ENCODE results near the gene ZC3H7A. TPM values are rescaled to one million over a fixed set of nuclear protein-coding genes. Genes with fewer than 3 reads are reported as not detected.

The ZC3H7A gene
- total and polyA plus RNA-seq, 2 of the 13 experiments (the other 11 are each of a cell fraction or from before 2014, with no cell fraction given), result 29.2 to 36.8 TPM

DNA sequence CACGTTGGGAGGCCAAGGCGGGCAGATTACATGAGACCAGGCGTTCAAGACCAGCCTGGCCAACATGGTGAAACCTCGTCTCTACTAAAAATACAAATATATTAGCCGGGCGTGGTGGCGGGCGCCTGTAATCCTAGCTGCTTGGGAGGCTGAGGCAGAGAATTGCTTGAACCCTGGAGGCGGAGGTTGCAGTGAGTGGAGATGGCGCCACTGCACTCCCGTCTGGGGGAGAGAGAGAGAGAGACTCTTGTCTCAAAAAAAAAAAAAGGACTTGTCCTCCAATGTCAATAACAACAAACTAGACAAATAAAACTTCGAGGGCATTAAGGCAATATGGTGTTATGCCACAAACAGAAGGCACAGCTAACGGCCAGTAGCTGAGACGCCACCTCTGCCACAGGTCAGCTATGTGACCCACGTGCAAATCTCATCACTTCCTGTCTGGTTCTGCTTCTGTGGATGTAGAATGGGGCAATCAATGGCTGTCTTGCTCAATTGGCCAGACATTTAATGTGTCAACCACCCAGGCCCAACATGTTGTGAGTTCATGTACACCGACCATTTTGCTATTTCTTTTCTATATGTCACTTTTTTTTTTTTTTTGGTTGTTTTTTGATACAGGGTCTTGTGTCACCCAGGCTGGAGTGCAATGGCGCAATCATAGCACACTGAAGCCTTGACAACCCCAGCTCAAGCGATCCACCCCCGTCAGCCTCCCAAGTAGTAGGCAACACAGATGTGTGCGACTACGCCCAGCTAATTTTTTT, 53.6 kb downstream of the ZC3H7A start (continued):
- no peak for TF ChIP-seq HNRNPH1 (optimal IDR thresholded peaks at IDR 0.05; ENCODE audit: low read depth, low read length)
- TF ChIP-seq, protein P1, sequence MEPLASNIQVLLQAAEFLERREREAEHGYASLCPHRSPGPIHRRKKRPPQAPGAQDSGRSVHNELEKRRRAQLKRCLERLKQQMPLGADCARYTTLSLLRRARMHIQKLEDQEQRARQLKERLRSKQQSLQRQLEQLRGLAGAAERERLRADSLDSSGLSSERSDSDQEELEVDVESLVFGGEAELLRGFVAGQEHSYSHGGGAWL (CRISPR knock-in tag; IDR thresholded peaks at IDR 0.05), result peak; percentile 61
- TF ChIP-seq, protein P2, sequence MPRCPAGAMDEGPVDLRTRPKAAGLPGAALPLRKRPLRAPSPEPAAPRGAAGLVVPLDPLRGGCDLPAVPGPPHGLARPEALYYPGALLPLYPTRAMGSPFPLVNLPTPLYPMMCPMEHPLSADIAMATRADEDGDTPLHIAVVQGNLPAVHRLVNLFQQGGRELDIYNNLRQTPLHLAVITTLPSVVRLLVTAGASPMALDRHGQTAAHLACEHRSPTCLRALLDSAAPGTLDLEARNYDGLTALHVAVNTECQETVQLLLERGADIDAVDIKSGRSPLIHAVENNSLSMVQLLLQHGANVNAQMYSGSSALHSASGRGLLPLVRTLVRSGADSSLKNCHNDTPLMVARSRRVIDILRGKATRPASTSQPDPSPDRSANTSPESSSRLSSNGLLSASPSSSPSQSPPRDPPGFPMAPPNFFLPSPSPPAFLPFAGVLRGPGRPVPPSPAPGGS (CRISPR knock-in tag; IDR thresholded peaks at IDR 0.05), result no peak; the same call in 1 of the 2 replicates
- no peak for TF ChIP-seq ARNT (IDR thresholded peaks at IDR 0.05)
- no peak for TF ChIP-seq AKAP8 (CRISPR knock-in tag; IDR thresholded peaks at IDR 0.05)
- TF ChIP-seq ZBTB38 (CRISPR knock-in tag; IDR thresholded peaks at IDR 0.05), result no peak
- TF ChIP-seq ZNF232 (CRISPR knock-in tag; IDR thresholded peaks at IDR 0.05; ENCODE audit: borderline replicate concordance), result peak; percentile 88; the same call in 1 of the 2 replicates
- no peak for TF ChIP-seq ZIK1 (CRISPR knock-in tag; IDR thresholded peaks at IDR 0.05; ENCODE audit: borderline replicate concordance, low read depth)
- TF ChIP-seq GZF1 (CRISPR knock-in tag; IDR thresholded peaks at IDR 0.05), result no peak
- TF ChIP-seq ZSCAN21 (CRISPR knock-in tag; IDR thresholded peaks at IDR 0.05; ENCODE audit: borderline replicate concordance), result no peak; the same call in 1 of the 2 replicates
- TF ChIP-seq ZBTB7B (CRISPR knock-in tag; IDR thresholded peaks at IDR 0.05), result peak; percentile 40; the same call in 1 of the 2 replicates
- peak; percentile 73; the same call in 1 of the 2 replicates for TF ChIP-seq ZNF160 (CRISPR knock-in tag; IDR thresholded peaks at IDR 0.05)
- TF ChIP-seq, protein P3, sequence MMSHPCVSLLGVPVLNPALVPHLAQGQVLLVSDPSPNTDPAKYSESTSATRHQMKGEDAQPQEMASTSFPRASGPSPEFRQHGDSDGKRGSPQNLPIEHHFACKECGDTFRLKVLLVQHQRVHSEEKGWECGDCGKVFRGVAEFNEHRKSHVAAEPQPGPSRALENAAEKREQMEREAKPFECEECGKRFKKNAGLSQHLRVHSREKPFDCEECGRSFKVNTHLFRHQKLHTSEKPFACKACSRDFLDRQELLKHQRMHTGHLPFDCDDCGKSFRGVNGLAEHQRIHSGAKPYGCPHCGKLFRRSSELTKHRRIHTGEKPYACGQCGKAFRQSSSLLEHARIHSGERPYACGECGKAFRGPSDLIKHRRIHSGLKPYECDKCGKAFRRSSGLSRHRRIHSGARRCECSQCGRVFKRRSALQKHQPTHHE (CRISPR knock-in tag; IDR thresholded peaks at IDR 0.05; ENCODE audit: borderline replicate concordance), result peak; percentile 31; the same call in 1 of the 2 replicates
- no peak for TF ChIP-seq IKZF4 (CRISPR knock-in tag; IDR thresholded peaks at IDR 0.05; ENCODE audit: borderline replicate concordance, low read depth, not compliant biosample characterization)
- TF ChIP-seq, protein P4, sequence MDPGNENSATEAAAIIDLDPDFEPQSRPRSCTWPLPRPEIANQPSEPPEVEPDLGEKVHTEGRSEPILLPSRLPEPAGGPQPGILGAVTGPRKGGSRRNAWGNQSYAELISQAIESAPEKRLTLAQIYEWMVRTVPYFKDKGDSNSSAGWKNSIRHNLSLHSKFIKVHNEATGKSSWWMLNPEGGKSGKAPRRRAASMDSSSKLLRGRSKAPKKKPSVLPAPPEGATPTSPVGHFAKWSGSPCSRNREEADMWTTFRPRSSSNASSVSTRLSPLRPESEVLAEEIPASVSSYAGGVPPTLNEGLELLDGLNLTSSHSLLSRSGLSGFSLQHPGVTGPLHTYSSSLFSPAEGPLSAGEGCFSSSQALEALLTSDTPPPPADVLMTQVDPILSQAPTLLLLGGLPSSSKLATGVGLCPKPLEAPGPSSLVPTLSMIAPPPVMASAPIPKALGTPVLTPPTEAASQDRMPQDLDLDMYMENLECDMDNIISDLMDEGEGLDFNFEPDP (CRISPR knock-in tag; conservative IDR thresholded peaks at IDR 0.05), result peak; percentile 94; the same call in 1 of the 2 replicates
- TF ChIP-seq ZNF562 (CRISPR knock-in tag; IDR thresholded peaks at IDR 0.05; ENCODE audit: borderline replicate concordance), result no peak
- TF ChIP-seq GPN1 (CRISPR knock-in tag; IDR thresholded peaks at IDR 0.05; ENCODE audit: borderline replicate concordance), result no peak
- TF ChIP-seq RBM39 (IDR thresholded peaks at IDR 0.05; ENCODE audit: low read depth, low read length, poor library complexity, severe bottlenecking), result peak; percentile 35
- TF ChIP-seq, protein P5, sequence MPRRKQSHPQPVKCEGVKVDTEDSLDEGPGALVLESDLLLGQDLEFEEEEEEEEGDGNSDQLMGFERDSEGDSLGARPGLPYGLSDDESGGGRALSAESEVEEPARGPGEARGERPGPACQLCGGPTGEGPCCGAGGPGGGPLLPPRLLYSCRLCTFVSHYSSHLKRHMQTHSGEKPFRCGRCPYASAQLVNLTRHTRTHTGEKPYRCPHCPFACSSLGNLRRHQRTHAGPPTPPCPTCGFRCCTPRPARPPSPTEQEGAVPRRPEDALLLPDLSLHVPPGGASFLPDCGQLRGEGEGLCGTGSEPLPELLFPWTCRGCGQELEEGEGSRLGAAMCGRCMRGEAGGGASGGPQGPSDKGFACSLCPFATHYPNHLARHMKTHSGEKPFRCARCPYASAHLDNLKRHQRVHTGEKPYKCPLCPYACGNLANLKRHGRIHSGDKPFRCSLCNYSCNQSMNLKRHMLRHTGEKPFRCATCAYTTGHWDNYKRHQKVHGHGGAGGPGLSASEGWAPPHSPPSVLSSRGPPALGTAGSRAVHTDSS (CRISPR knock-in tag; conservative IDR thresholded peaks at IDR 0.05), result no peak
- TF ChIP-seq, protein P6, sequence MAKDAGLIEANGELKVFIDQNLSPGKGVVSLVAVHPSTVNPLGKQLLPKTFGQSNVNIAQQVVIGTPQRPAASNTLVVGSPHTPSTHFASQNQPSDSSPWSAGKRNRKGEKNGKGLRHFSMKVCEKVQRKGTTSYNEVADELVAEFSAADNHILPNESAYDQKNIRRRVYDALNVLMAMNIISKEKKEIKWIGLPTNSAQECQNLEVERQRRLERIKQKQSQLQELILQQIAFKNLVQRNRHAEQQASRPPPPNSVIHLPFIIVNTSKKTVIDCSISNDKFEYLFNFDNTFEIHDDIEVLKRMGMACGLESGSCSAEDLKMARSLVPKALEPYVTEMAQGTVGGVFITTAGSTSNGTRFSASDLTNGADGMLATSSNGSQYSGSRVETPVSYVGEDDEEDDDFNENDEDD (CRISPR knock-in tag; IDR thresholded peaks at IDR 0.05; ENCODE audit: borderline replicate concordance), result peak; percentile 86; the same call in 1 of the 2 replicates
- TF ChIP-seq ZNF547 (CRISPR knock-in tag; IDR thresholded peaks at IDR 0.05), result peak; percentile 51; the same call in 1 of the 2 replicates

Measured in HepG2 (cell line).